ENCODE measurements around the gene NAA16. TPM values are rescaled to one million over a fixed set of nuclear protein-coding genes. Genes with fewer than 3 reads are reported as not detected.

Gene NAA16
- total and polyA plus RNA-seq, 4 donors, result 5.0 to 65.6 (median 16.4) TPM

DNA sequence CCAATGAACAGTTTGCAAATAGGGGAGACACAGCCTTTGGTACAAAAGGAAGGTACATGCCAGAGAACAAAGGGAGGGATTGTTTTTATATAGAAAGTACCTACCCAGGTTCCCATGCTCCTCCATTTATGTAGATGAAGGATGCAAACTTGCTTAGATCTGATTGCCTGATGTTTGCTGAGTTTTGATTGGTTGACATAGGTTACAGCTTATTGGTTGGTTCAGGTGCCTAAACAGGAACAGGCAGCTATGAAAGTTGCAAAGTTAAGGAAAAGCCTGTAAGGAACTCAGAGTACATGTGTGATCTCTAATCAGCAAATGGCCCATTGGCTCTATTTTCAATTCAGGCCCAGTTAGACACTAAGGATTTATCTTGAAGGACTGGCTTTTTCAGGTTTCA, 6.5 kb upstream of the NAA16 start:
- no peaks in the 10 kb centered on the region for H3K9me3 ChIP-seq (ENCODE audit: control insufficient read depth in 4 of 4, insufficient read depth in 3 of 4, low read length in 3 of 4)
- TF ChIP-seq, protein P1, sequence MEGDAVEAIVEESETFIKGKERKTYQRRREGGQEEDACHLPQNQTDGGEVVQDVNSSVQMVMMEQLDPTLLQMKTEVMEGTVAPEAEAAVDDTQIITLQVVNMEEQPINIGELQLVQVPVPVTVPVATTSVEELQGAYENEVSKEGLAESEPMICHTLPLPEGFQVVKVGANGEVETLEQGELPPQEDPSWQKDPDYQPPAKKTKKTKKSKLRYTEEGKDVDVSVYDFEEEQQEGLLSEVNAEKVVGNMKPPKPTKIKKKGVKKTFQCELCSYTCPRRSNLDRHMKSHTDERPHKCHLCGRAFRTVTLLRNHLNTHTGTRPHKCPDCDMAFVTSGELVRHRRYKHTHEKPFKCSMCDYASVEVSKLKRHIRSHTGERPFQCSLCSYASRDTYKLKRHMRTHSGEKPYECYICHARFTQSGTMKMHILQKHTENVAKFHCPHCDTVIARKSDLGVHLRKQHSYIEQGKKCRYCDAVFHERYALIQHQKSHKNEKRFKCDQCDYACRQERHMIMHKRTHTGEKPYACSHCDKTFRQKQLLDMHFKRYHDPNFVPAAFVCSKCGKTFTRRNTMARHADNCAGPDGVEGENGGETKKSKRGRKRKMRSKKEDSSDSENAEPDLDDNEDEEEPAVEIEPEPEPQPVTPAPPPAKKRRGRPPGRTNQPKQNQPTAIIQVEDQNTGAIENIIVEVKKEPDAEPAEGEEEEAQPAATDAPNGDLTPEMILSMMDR (IDR thresholded peaks at IDR 0.05; ENCODE audit: control extremely low read depth, extremely low read depth), result no peak
- H3K4me3 ChIP-seq, result no peak overlapping the region
- no peaks in the 10 kb centered on the region for H3K36me3 ChIP-seq (ENCODE audit: control insufficient read depth in 4 of 4, insufficient read depth in 4 of 4, low read length in 4 of 4)
- H3K9ac ChIP-seq (ENCODE audit: insufficient read depth in 1 of 2, low read length in 2 of 2), result no peak overlapping the region
- no peaks in the 10 kb centered on the region for H3K4me1 ChIP-seq (ENCODE audit: control insufficient read depth in 5 of 5, insufficient read depth in 5 of 5, low read length in 5 of 5)
- no peaks in the 10 kb centered on the region for H3K27me3 ChIP-seq (ENCODE audit: control insufficient read depth in 3 of 3, insufficient read depth in 3 of 3, low read length in 2 of 3)
- ATAC-seq (ENCODE audit: insufficient read depth, low FRiP score) (no peak), DNase-seq (no peak)
- H3K27ac ChIP-seq (ENCODE audit: low read depth in 1 of 2, low read length in 1 of 2), result no peak overlapping the region

DNA sequence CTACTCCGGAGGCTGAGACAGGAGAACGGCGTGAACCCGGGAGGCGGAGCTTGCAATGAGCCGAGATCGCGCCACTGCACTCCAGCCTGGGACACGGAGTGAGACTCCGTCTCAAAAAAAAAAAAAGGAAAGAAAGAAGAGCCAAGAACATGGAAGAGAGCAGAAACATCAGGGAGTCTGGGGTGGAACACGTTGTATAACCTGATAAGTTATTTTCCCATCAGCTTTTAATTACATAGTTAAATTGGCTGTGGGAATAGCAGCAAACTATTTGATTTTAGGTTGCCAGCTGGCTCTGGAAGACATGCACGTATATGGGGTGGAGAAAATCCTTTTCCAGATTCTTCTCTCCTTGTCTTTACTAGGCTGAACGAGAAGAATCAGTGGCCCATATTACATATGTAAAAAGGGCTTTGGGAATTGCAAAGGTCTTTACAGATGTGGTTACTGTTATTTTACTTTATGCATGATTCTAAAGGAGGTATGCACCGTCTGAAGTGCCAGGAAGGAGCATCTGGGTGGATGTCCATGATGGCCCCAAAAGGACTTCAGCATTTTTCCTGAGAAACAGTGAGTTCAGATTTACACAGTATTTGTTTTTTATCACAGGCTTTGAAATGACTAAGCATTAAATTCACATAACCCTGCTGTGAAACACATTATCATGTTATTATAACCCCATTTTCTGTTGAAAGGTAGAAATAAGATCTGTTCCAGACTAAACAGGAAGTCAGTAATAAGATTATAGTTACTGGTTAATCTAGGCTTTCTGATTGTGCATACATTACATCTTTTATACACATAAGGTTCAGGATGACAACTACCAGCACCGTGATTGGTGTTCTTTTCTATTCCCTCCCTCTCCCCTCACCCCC, 4.6 kb upstream of the NAA16 start:
- H3K9me3 ChIP-seq (ENCODE audit: control insufficient read depth in 4 of 4, insufficient read depth in 3 of 4, low read length in 3 of 4), result no peaks in the 10 kb centered on the region
- 83 to 92% methylated on average over 15 of the region's 15 CpGs for WGBS, 2 donors
- no peak for DNase-seq
- H3K27ac ChIP-seq (ENCODE audit: low read depth in 1 of 2, low read length in 1 of 2), result no peak overlapping the region
- TF ChIP-seq, protein P1 (IDR thresholded peaks at IDR 0.05; ENCODE audit: control extremely low read depth, extremely low read depth), result no peak
- no peak for ATAC-seq (ENCODE audit: insufficient read depth, low FRiP score)
- no peaks in the 10 kb centered on the region for H3K27me3 ChIP-seq (ENCODE audit: control insufficient read depth in 3 of 3, insufficient read depth in 3 of 3, low read length in 2 of 3)
- H3K4me3 ChIP-seq, result no peak overlapping the region
- no peaks in the 10 kb centered on the region for H3K36me3 ChIP-seq (ENCODE audit: control insufficient read depth in 4 of 4, insufficient read depth in 4 of 4, low read length in 4 of 4)
- peaks cover 0 to 4% (median 0%) of the 10 kb centered on the region in 5 donors for H3K4me1 ChIP-seq (ENCODE audit: control insufficient read depth in 5 of 5, insufficient read depth in 5 of 5, low read length in 5 of 5)
- no peak overlapping the region for H3K9ac ChIP-seq (ENCODE audit: insufficient read depth in 1 of 2, low read length in 2 of 2)

DNA sequence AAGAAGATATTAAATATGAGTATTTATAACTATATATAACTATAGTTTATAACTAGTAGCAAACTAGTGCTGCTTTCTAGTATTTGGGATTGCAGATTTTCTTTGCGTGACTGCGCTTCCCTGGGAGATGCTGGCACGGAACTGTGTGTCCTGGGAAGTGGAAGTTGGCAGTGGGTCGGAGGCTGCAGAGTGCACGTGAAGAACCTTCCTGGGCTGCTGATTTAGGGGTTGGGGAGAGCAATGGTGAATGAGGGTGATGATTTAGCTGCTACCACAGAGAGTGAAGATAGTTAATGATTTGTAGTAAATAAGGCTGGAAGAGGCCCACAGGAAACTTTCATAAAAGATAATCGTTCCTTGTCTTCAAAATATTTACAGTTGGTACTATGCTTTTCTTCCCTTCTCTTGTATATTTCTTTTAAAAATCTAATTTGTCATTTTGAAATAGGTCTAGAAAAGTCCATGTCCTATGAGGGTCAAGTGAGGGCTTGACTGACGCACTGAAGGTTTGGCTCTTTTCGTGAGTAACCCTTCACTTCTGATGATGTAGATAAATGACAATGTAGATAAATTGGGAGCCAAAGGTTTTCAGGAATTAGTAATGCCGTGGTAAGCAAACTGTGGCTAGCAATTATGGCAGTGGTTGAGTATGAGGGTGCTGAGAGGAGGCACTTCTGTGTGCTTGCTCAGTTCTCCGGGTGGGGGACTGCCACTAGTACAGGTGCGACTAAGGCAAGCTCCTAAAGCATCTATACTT, 3.0 kb upstream of the NAA16 start:
- Histone ChIP-seq H3K9me3 (ENCODE audit: control insufficient read depth in 4 of 4, insufficient read depth in 3 of 4, low read length in 3 of 4) (no peaks in the 10 kb centered on the region), H3K27me3 (ENCODE audit: control insufficient read depth in 3 of 3, insufficient read depth in 3 of 3, low read length in 2 of 3) (no peaks in the 10 kb centered on the region), H3K36me3 (ENCODE audit: control insufficient read depth in 4 of 4, insufficient read depth in 4 of 4, low read length in 4 of 4) (no peaks in the 10 kb centered on the region), H3K27ac (ENCODE audit: low read depth in 1 of 2, low read length in 1 of 2) (no peak overlapping the region), H3K4me1 (ENCODE audit: control insufficient read depth in 5 of 5, insufficient read depth in 5 of 5, low read length in 5 of 5) (peaks cover 0 to 8% (median under 1%) of the 10 kb centered on the region in 5 donors), H3K9ac (ENCODE audit: insufficient read depth in 1 of 2, low read length in 2 of 2) (no peak overlapping the region), H3K4me3 (no peak overlapping the region)
- ATAC-seq (ENCODE audit: insufficient read depth, low FRiP score) (no peak), DNase-seq (no peak)
- WGBS, 2 donors, result 76 to 89% methylated on average over 11 of the region's 11 CpGs
- TF ChIP-seq, protein P1 (IDR thresholded peaks at IDR 0.05; ENCODE audit: control extremely low read depth, extremely low read depth), result no peak

All from lung (tissue), 12 donors.